Vagina (tissue), 2 donors: ENCODE measurements around the gene PPFIBP2.

ENCODE experiments used
- POLR2A ChIP-seq, 2 donors: fragments of 450-650 bp; IDR thresholded peaks; one replicate each; pipeline ENCODE4 v1.6.1; 2017; ENCODE audit warnings: antibody characterized with exemption in 2 of 2, mild to moderate bottlenecking in 2 of 2, moderate library complexity in 2 of 2
- TF ChIP-seq, protein P1 (sequence below), 3 experiments: fragments of 450-650 bp in 2 of 3; fragments of 200-600 bp in 1 of 3; sonication (generic) in 1 of 3; IDR thresholded peaks; one replicate each; pipeline ENCODE4 v1.5.1; 2017 to 2019; ENCODE audit warnings: antibody characterized with exemption in 3 of 3, mild to moderate bottlenecking in 2 of 3, moderate library complexity in 2 of 3

DNA sequence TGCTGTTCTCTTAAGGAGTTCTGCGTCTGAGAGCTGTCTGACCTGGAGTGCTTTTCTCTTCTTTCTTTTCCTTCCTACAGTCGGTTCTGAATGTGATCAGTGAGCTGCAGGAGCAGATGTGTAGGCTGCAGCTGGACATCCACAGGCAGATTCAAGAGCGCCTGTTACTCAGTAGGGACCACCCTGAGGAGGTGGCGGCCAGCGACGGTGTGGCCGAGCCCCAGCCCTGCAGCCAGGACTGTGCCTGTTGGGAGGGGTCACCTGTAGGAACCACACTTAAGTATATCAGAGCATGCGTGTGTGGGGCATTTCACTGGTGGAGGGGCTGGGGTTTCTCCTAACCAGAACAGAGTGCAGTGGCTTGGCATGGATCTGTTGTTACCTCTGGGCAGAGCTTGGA, 103.2 kb downstream of the PPFIBP2 start:
- TF ChIP-seq, protein P1, sequence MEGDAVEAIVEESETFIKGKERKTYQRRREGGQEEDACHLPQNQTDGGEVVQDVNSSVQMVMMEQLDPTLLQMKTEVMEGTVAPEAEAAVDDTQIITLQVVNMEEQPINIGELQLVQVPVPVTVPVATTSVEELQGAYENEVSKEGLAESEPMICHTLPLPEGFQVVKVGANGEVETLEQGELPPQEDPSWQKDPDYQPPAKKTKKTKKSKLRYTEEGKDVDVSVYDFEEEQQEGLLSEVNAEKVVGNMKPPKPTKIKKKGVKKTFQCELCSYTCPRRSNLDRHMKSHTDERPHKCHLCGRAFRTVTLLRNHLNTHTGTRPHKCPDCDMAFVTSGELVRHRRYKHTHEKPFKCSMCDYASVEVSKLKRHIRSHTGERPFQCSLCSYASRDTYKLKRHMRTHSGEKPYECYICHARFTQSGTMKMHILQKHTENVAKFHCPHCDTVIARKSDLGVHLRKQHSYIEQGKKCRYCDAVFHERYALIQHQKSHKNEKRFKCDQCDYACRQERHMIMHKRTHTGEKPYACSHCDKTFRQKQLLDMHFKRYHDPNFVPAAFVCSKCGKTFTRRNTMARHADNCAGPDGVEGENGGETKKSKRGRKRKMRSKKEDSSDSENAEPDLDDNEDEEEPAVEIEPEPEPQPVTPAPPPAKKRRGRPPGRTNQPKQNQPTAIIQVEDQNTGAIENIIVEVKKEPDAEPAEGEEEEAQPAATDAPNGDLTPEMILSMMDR (IDR thresholded peaks at IDR 0.05), result no peak
- no peak for TF ChIP-seq POLR2A (IDR thresholded peaks at IDR 0.05)
